T-helper 2 cell treated with Interferon-gamma antibody and Interleukin-4, amounts not matched to agents 5 μg/mL and 100 μg/mL, for 36 hours (primary cell): ENCODE data around the gene CAPN10.

ENCODE experiments used
- DNase-seq: peaks from one replicate; pipeline ENCODE4 v3.0.0; 2021; ENCODE audit warnings: low spot score
- H3K27ac Mint-ChIP-seq: one replicate; pipeline ENCODE4 v1.8.0; 2021; ENCODE audit warnings: mild to moderate bottlenecking, mixed read lengths
- H3K27me3 Mint-ChIP-seq: one replicate; pipeline ENCODE4 v1.8.0; 2021; ENCODE audit warnings: low read depth, mixed read lengths
- H3K36me3 Mint-ChIP-seq: one replicate; pipeline ENCODE4 v1.8.0; 2021; ENCODE audit warnings: low read depth, mixed read lengths
- H3K4me1 Mint-ChIP-seq: one replicate; pipeline ENCODE4 v1.8.0; 2021; ENCODE audit warnings: low read depth, mixed read lengths
- H3K4me3 Mint-ChIP-seq: one replicate; pipeline ENCODE4 v1.8.0; 2022; ENCODE audit warnings: mild to moderate bottlenecking, moderate library complexity, mixed read lengths
- H3K9me3 Mint-ChIP-seq: one replicate; pipeline ENCODE4 v1.8.0; 2021; ENCODE audit warnings: mixed read lengths

CAPN10 gene

DNA sequence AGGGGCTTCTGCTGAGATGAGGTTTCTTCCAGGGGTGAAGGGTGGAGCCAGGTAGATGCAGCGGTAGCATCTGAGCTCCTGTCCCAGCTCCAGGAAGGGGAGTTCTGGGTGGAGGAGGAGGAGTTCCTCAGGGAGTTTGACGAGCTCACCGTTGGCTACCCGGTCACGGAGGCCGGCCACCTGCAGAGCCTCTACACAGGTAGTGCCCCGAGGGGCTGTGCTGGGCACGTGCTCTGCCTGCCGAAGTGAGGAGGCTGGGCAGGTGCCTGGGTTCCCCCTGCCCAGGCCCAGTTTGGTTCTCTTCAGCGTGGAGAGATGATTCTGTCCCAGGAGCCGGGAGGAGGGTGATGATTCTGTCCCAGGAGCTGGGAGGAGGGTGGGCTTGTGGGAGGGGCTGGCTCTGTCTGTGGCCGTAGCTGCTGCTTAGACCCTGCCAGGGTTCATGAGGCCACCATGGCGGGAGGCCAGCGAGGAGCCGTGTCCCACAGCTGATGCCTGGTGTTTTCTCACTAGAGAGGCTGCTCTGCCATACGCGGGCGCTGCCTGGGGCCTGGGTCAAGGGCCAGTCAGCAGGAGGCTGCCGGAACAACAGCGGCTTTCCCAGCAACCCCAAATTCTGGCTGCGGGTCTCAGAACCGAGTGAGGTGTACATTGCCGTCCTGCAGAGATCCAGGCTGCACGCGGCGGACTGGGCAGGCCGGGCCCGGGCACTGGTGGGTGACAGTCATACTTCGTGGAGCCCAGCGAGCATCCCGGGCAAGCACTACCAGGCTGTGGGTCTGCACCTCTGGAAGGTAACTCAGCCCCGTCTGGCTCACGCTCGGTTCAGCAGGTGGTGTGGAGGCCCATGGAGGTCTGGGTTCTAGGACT lies 8.2 kb downstream of the CAPN10 start:
- Mint-ChIP-seq H3K36me3 (peaks cover 8% of the 10 kb centered on the region), H3K4me1 (peaks cover 4% of the 10 kb centered on the region), H3K4me3 (no peak overlapping the region), H3K27ac (no peak overlapping the region), H3K9me3 (no peaks in the 10 kb centered on the region), H3K27me3 (no peaks in the 10 kb centered on the region)
- no peak for DNase-seq

DNA sequence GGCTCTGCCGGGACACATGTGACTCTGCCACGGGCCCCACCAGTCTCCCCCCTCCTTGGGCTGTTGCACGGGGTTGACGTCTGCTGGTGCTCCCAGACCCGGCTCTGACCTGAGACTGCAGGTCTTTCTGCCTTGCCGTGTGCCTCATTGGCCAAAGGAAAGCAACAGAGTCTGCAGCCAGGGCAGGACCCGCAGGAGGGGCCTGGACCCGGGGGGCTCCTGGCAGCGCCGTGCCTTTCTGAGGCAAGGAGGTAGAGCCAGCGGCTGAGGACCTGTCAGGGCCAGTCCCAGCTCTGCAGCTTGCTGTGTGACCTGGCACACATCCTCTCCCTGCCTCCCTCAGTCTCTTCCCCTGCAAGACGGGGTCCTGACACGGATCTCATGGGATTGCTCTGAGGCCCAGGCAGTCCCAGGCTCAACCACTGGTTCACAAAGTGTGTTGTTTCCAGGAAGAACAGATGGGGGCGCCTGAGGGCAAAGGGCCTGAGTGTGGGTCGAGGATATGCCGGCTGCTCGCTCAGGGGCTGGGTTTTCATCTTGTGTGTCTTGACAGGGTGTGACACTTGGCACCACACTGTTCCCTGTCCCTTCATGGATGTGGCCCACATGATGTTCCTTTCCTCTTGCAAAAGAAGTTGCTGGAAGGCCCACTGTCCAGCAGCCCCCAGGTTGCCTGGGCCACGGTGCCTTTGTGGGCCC lies 9.0 kb downstream of the CAPN10 start:
- peaks cover 4% of the 10 kb centered on the region for H3K4me1 Mint-ChIP-seq
- peaks cover 12% of the 10 kb centered on the region for H3K36me3 Mint-ChIP-seq
- no peaks in the 10 kb centered on the region for H3K9me3 Mint-ChIP-seq
- H3K4me3 Mint-ChIP-seq = no peak overlapping the region
- peak; percentile 45 for DNase-seq
- peak overlapping the region; percentile 62 for H3K27ac Mint-ChIP-seq
- no peaks in the 10 kb centered on the region for H3K27me3 Mint-ChIP-seq

DNA sequence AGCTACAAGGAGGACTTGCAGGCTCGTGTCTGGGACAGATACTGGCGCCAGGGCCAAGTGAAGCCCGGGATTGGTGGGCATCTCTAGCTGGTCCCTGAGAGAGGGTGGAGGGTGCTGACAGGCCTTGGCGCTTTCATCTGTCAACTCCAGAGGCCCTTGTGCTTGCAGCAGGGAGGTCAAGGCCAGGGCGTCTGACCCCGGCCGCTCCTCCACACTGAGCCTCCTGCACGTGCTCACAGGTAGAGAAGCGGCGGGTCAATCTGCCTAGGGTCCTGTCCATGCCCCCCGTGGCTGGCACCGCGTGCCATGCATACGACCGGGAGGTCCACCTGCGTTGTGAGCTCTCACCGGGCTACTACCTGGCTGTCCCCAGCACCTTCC lies 9.5 kb downstream of the CAPN10 start:
- Mint-ChIP-seq H3K27ac (peak overlapping the region; percentile 62), H3K9me3 (no peaks in the 10 kb centered on the region), H3K36me3 (peaks cover 9% of the 10 kb centered on the region), H3K27me3 (no peaks in the 10 kb centered on the region), H3K4me3 (no peak overlapping the region), H3K4me1 (peaks cover 4% of the 10 kb centered on the region)
- DNase-seq = no peak

DNA sequence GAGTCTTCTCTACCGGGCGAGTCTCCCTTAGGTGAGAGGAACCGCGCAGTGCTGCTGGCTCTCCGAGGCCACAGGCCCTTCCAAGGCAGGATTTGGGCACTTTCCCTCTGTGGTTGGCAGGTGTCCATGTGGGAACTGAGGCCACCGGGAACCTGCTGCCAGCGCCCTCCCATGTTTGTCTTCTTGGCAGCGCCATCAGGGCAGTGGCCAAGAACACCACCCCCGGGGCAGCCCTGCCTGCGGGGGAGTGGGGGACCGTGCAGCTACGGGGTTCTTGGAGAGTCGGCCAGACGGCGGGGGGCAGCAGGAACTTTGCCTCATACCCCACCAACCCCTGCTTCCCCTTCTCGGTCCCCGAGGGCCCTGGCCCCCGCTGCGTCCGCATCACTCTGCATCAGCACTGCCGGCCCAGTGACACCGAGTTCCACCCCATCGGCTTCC lies 10.0 kb downstream of the CAPN10 start:
- peaks cover 4% of the 10 kb centered on the region for H3K4me1 Mint-ChIP-seq
- no peak overlapping the region for H3K27ac Mint-ChIP-seq
- H3K27me3 Mint-ChIP-seq = no peaks in the 10 kb centered on the region
- no peak for DNase-seq
- H3K36me3 Mint-ChIP-seq = peaks cover 6% of the 10 kb centered on the region
- no peaks in the 10 kb centered on the region for H3K9me3 Mint-ChIP-seq
- H3K4me3 Mint-ChIP-seq = no peak overlapping the region

DNA sequence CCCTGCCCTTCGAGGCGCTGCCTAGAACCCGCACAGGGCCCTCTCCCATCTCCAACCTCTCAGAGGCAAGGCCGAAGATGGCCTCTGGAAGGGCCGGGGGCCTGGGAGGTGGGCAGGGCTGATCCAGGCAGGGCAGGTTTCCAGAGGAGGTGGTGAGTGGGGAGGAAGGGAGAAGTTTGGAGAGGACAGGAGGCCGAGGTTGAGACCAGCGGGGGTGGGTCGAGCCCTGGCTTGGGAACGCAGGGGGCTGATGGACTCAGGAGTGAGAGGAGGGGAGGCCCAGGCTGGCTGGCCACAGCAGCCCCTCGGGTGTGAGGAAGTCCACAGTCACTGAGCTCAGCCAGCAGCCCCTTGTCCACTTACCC lies 10.5 kb downstream of the CAPN10 start:
- Mint-ChIP-seq H3K27me3 (no peaks in the 10 kb centered on the region), H3K4me1 (peaks cover 4% of the 10 kb centered on the region), H3K4me3 (no peak overlapping the region), H3K27ac (no peak overlapping the region), H3K36me3 (peaks cover 6% of the 10 kb centered on the region), H3K9me3 (no peaks in the 10 kb centered on the region)
- DNase-seq = no peak

DNA sequence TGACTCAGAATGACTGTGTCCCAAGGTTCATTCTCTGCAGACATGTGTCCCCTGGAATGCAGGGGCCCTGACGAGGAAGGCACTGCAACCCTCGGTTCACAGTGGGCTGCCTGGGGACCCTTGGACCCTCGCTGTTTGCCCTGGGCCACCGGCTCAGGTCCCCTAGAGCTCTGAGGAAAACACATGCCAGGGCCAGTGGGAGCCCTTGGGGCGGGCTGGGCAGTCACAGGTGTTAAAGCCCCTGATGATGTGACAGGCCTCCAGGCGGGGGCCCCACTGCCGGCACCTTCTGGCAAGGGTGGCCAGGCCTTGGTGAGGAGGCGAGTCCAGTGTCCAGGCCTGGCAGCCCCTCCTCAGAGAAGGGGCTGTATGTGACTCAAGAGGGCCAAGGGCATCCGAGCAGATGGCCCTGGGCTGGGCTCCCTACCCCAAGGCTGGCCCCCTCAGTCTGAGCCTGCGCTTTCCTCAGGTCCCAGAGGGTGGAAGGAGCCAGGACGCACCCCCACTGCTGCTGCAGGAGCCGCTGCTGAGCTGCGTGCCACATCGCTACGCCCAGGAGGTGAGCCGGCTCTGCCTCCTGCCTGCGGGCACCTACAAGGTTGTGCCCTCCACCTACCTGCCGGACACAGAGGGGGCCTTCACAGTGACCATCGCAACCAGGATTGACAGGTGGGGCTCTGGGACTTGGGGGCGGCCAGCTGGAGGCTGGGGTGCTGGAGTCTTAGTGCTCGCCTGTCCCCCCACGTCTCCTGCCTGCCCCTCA lies 11.1 kb downstream of the CAPN10 start:
- Mint-ChIP-seq H3K27ac (no peak overlapping the region), H3K9me3 (no peaks in the 10 kb centered on the region), H3K27me3 (no peaks in the 10 kb centered on the region), H3K36me3 (peaks cover 6% of the 10 kb centered on the region), H3K4me1 (peaks cover 4% of the 10 kb centered on the region), H3K4me3 (no peak overlapping the region)
- no peak for DNase-seq

DNA sequence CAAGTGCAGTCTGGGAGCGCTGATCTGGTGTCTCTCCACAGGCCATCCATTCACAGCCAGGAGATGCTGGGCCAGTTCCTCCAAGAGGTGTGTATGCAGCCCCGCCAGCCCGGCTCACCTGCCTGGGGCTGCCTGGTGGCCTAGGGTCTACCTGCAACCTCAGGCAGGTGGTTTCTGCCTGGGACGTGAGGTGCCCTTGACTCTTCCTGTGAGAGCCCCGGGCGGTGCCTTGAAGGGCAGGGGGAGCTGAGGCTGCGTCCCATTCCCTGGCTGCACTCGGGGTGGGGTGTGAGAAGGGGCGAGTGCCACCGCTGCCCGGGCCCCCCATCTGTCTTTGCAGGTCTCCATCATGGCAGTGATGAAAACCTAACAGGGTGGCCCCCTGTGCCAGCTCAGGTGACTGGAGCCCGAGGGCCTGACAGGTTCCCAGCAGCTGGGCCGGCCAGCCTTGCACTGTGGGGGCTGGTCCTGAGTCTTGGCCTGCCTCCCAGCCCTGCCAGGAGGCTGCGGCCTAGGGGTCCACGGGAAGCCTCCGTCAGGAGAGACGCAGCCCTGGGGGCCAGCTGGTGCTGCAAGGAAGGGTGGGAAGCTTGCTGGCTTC lies 11.9 kb downstream of the CAPN10 start:
- Mint-ChIP-seq H3K36me3 (peaks cover 8% of the 10 kb centered on the region), H3K27ac (no peak overlapping the region), H3K4me3 (no peak overlapping the region), H3K9me3 (no peaks in the 10 kb centered on the region), H3K27me3 (no peaks in the 10 kb centered on the region), H3K4me1 (peaks cover 4% of the 10 kb centered on the region)
- no peak for DNase-seq

DNA sequence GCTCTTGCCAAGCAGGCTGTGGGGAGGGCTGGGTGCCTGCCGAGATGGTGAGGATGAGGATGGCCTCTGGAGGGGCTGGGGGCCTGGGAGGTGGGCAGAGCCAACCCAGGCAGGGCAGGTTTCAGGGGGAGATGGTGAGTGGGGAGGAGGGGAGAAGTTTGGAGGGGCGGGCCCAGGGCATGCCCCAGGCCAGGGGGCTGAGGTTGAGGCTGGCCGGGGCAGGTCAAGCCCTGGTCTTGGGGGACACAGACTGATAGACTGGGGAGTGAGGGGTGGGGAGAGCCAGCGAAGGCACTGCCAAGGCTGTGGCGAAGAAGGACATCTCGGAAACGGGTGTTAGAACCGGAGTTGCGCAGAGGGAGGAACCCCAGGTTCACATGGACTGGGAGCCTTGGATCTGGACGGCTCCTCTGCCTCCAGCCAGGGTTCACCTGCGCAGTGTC lies 12.6 kb downstream of the CAPN10 start:
- H3K4me1 Mint-ChIP-seq = peaks cover 4% of the 10 kb centered on the region
- H3K4me3 Mint-ChIP-seq = no peak overlapping the region
- peaks cover 8% of the 10 kb centered on the region for H3K36me3 Mint-ChIP-seq
- DNase-seq = no peak
- H3K9me3 Mint-ChIP-seq = no peaks in the 10 kb centered on the region
- peak overlapping the region; percentile 52 for H3K27ac Mint-ChIP-seq
- H3K27me3 Mint-ChIP-seq = no peaks in the 10 kb centered on the region

DNA sequence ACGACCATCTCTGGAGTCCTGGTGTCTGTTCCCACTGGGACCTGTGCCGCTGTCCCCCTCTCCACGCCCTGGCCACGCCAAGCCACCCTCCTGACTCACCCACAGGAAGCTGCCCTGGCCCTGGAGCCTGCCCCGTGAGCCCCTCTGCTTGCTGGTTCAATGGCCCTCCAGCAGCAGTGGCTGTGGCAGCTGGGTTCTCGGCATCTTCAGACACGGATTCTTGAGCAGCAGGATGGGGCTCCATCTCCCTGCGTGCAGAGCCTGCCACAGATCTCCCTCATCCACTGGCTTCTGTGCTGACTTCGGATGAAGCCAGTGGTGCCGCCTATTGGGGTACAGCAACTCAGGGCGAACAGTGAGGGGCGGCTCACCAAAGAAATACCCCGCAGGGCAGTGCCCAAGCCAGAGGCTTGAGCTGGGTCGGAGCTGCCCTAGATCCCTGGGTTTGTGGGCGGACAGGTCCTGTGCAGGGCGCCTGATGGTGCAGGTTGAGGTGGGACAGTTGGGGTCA lies 14.0 kb downstream of the CAPN10 start:
- no peaks in the 10 kb centered on the region for H3K27me3 Mint-ChIP-seq
- no peaks in the 10 kb centered on the region for H3K9me3 Mint-ChIP-seq
- peaks cover 10% of the 10 kb centered on the region for H3K4me1 Mint-ChIP-seq
- H3K36me3 Mint-ChIP-seq = peaks cover 8% of the 10 kb centered on the region
- no peak for DNase-seq
- H3K4me3 Mint-ChIP-seq = no peak overlapping the region
- no peak overlapping the region for H3K27ac Mint-ChIP-seq

DNA sequence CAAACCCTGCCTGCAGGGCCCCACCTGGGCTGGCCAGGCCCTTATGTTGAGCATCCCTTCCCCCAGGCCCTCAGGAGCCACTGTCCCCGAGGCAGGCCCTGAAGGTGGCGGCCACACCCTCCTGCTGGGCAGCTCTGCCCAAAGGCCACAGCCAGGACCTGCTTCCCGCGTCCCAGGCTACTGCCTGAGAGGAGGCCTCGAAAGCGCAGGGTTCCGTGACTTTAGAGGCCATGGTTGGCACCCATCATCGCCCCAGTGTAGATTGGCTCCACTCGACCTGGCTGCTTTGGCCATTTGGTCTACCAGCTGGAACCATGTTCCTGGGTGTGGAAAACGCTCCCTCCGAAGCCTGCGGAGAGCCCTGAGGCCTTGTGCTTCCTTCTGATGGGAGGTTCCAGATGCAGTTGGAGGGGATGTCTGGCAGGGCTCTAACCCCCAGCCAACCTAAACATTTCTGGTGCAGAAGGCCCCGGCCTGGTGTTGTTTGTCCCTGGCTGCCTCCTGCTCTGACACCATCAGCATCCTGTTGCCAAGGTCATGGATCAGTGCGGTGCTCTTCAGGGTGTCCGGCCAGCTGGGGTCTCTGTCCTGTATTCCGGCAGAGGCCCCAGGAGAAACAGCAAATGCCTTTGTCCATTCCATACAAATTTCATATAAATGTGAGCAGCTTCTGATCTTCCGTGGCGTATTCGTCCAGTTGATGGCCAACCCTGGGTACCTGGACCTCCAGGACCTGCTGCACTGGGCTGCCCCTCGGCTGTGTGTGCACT lies 14.7 kb downstream of the CAPN10 start:
- Mint-ChIP-seq H3K9me3 (no peaks in the 10 kb centered on the region), H3K4me1 (peaks cover 6% of the 10 kb centered on the region), H3K27ac (no peak overlapping the region), H3K4me3 (no peak overlapping the region), H3K36me3 (peaks cover 8% of the 10 kb centered on the region), H3K27me3 (no peaks in the 10 kb centered on the region)
- DNase-seq = no peak

DNA sequence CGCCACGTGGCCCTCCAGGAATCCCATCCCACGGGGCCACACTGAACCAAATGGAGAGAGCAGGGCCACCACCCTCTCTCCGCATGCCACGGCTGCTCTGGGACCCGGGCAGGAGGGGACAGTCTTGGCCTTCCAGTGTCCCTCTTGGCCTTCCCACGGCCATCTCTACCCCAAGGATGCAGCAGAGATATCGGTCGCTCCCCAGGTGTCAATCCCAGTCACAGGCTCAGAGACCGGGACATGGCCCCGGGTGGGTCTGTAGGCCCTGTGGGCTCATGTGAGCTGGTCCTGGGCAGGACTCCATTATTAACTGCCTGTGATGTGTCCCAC lies 15.3 kb downstream of the CAPN10 start:
- Mint-ChIP-seq H3K4me3 (no peak overlapping the region), H3K27me3 (no peaks in the 10 kb centered on the region), H3K9me3 (no peaks in the 10 kb centered on the region), H3K4me1 (peaks cover 7% of the 10 kb centered on the region), H3K27ac (no peak overlapping the region), H3K36me3 (peaks cover 8% of the 10 kb centered on the region)
- no peak for DNase-seq

DNA sequence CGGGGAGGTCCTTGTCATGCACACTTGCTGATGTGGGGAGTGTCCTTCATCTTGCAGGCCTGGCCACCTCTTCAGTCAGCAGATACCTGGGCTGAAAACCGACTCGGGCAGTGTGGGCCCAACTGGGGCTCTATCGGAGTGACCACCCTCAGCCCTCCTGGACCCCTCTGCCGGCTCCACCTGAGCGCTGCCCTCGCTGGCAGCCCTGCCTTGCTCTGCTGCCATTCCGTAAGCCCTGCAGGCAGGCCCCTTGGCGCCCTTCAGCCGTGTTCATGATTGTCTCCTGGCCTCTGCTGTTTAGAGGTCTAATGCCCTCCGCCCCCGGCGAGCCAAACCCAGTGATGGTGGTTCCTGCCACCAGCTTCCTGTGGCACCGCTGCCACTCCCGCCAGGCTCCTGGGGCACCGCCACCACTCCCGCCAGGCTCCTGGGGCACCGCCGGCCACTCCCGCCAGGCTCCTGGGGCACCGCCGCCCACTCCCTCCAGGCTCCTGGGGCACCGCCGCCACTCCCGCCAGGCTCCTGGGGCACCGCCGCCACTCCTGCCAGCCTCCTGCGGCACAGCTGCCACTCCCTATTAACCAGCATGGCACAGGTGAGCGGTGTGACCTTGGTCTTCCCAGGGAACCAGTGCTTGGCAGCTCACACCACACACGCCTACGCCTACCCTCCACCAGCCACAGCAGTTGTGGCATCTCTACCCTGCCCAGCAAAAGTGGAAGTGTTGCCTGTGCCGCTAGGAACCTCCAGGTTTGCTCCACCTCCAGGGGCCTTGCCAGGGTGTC lies 15.9 kb downstream of the CAPN10 start:
- H3K36me3 Mint-ChIP-seq = peaks cover 8% of the 10 kb centered on the region
- no peak overlapping the region for H3K4me3 Mint-ChIP-seq
- no peak overlapping the region for H3K27ac Mint-ChIP-seq
- H3K27me3 Mint-ChIP-seq = no peaks in the 10 kb centered on the region
- H3K4me1 Mint-ChIP-seq = peaks cover 7% of the 10 kb centered on the region
- no peaks in the 10 kb centered on the region for H3K9me3 Mint-ChIP-seq
- no peak for DNase-seq
